Smooth muscle cell (in vitro differentiated cells): ENCODE data around the gene TMEM80. TPM values are rescaled to one million over a fixed set of nuclear protein-coding genes. Genes with fewer than 3 reads are reported as not detected.

Experiments used
- DNase-seq: peaks from one replicate; lab custom pipeline; 2025; ENCODE audit not compliant: unreplicated experiment; lab: John Stamatoyannopoulos, UW
- H2AFZ ChIP-seq: fragments of 200-600 bp; sonication (generic); 2 replicates; pipeline ENCODE4 v1.6.0; 2016; ENCODE audit warnings: antibody characterized with exemption, low read depth, mild to moderate bottlenecking
- H3F3A ChIP-seq: fragments of 200-600 bp; sonication (generic); 2 replicates; pipeline ENCODE4 v1.6.0; 2017; ENCODE audit warnings: antibody characterized with exemption, low read depth
- H3K27ac ChIP-seq: fragments of 200-600 bp; sonication (generic); 2 replicates; pipeline ENCODE4 v1.5.1; 2016; ENCODE audit warnings: low read depth, mild to moderate bottlenecking
- H3K27me3 ChIP-seq: fragments of 200-600 bp; sonication (generic); 2 replicates; pipeline ENCODE4 v1.6.1; 2016; ENCODE audit warnings: low read depth, mild to moderate bottlenecking
- H3K36me3 ChIP-seq: fragments of 200-600 bp; sonication (generic); 2 replicates; pipeline ENCODE4 v1.5.1; 2016; ENCODE audit warnings: low read depth
- H3K4me1 ChIP-seq: fragments of 200-600 bp; sonication (generic); 2 replicates; pipeline ENCODE4 v1.5.1; 2016; ENCODE audit warnings: low read depth
- H3K4me2 ChIP-seq: fragments of 200-600 bp; sonication (generic); 2 replicates; pipeline ENCODE4 v1.6.0; 2016; ENCODE audit warnings: mild to moderate bottlenecking
- H3K4me3 ChIP-seq: fragments of 200-600 bp; sonication (generic); 2 replicates; pipeline ENCODE4 v1.5.1; 2016; ENCODE audit warnings: mild to moderate bottlenecking
- H3K79me2 ChIP-seq: fragments of 200-600 bp; sonication (generic); 2 replicates; pipeline ENCODE4 v1.6.0; 2016; ENCODE audit warnings: low read depth, mild to moderate bottlenecking
- H3K9ac ChIP-seq: fragments of 200-600 bp; sonication (generic); 2 replicates; pipeline ENCODE4 v1.6.0; 2016; ENCODE audit warnings: low read depth
- H3K9me3 ChIP-seq: fragments of 200-600 bp; sonication (generic); replicated peaks from 2 replicates; pipeline ENCODE4 v1.5.1; 2016; ENCODE audit warnings: low read depth
- H4K20me1 ChIP-seq: fragments of 200-600 bp; sonication (generic); 2 replicates; pipeline ENCODE4 v1.6.0; 2016; ENCODE audit warnings: low read depth
- CTCF ChIP-seq: fragments of 200-600 bp; sonication (generic); IDR thresholded peaks from 2 replicates; pipeline ENCODE4 v1.5.1; 2017; ENCODE audit warnings: borderline replicate concordance, mild to moderate bottlenecking, antibody characterized with exemption; ENCODE audit not compliant: insufficient read depth, poor library complexity, severe bottlenecking
- WGBS: methylation state at CpG from one replicate; pipeline ENCODE4 v1.1.7; 2016; ENCODE audit warnings: low lambda C conversion rate; 5-methylcytosine and 5-hydroxymethylcytosine counted together
- polyA plus RNA-seq: library from polyadenylated mRNA; unstranded; fragments of >200 nt; fragmentation: Nextera tagmentation; extraction: Ambion mirVana; gene quantifications from 2 replicates; pipeline ENCODE4 v1.2.1, GENCODE V29; 2016
- total RNA-seq: library from RNA; depleted of rRNA; stranded (reverse); fragments of >200 nt; gene quantifications from 2 replicates; pipeline ENCODE4 v1.2.3, GENCODE V29; 2014

TMEM80 gene
- total and polyA plus RNA-seq, 2 experiments from 2014 or later = 5.5 to 14.3 TPM

- Histone ChIP-seq H3K4me3 (no peak overlapping the region), H3K79me2 (no peaks in the 10 kb centered on the region), H3K4me2 (peak overlapping the region; percentile 78), H3K27me3 (peaks cover 21% of the 10 kb centered on the region), H3F3A (no peaks in the 10 kb centered on the region), H3K4me1 (peaks cover 10% of the 10 kb centered on the region), H3K9me3 (no peaks in the 10 kb centered on the region), H3K36me3 (no peaks in the 10 kb centered on the region), H3K27ac (peak overlapping the region; percentile 78), H4K20me1 (peaks cover 6% of the 10 kb centered on the region), H3K9ac (no peak overlapping the region), H2AFZ (no peak overlapping the region)
- TF ChIP-seq CTCF = no peak
- WGBS = 32% methylated on average over 37 of the region's 61 CpGs
- no peak for DNase-seq
Observed at GRCh38 chr11:726278-727220, 30.9 kb downstream of the TMEM80 start.

GRCh38 chr11:727281-727701 lies 31.7 kb downstream of the TMEM80 start:
- H3K36me3 ChIP-seq = no peaks in the 10 kb centered on the region
- no peak overlapping the region for H3K4me3 ChIP-seq
- no peak for DNase-seq
- H4K20me1 ChIP-seq = peaks cover 6% of the 10 kb centered on the region
- H3K79me2 ChIP-seq = no peaks in the 10 kb centered on the region
- H2AFZ ChIP-seq = no peak overlapping the region
- peak overlapping the region; percentile 55 for H3K9ac ChIP-seq
- H3K4me1 ChIP-seq = peaks cover 10% of the 10 kb centered on the region
- H3K4me2 ChIP-seq = peak overlapping the region; percentile 27
- H3K27ac ChIP-seq = peak overlapping the region; percentile 78
- H3F3A ChIP-seq = no peaks in the 10 kb centered on the region
- H3K9me3 ChIP-seq = no peaks in the 10 kb centered on the region
- peaks cover 21% of the 10 kb centered on the region for H3K27me3 ChIP-seq
- 96% methylated on average over 12 of the region's 12 CpGs for WGBS
- no peak for TF ChIP-seq CTCF

- DNase-seq = peak; percentile 60
- H3K4me3 ChIP-seq = no peak overlapping the region
- no peaks in the 10 kb centered on the region for H3K36me3 ChIP-seq
- H3K4me2 ChIP-seq = peak overlapping the region; percentile 27
- no peaks in the 10 kb centered on the region for H3K79me2 ChIP-seq
- peak; percentile 99 for TF ChIP-seq CTCF
- H3K9ac ChIP-seq = peak overlapping the region; percentile 55
- peaks cover 10% of the 10 kb centered on the region for H3K4me1 ChIP-seq
- peak overlapping the region; percentile 78 for H3K27ac ChIP-seq
- no peaks in the 10 kb centered on the region for H3K9me3 ChIP-seq
- peaks cover 4% of the 10 kb centered on the region for H4K20me1 ChIP-seq
- H2AFZ ChIP-seq = no peak overlapping the region
- WGBS = 33% methylated on average over 28 of the region's 31 CpGs
- H3K27me3 ChIP-seq = peaks cover 21% of the 10 kb centered on the region
- H3F3A ChIP-seq = no peaks in the 10 kb centered on the region
Observed at GRCh38 chr11:727859-728748, 32.5 kb downstream of the TMEM80 start.
